T follicular helper cell (primary cell): Measurements from ENCODE around the gene EXOC4.
"Not testable (repeated sequence)": the region's sequence is repeated elsewhere in the genome, so short reads cannot be mapped to it uniquely, and the experiment has no call there.

Experiments
- DNase-seq: peaks from one replicate; pipeline ENCODE4 v3.0.0-alpha.2; 2020; ENCODE audit warnings: low read depth

EXOC4 gene

DNA sequence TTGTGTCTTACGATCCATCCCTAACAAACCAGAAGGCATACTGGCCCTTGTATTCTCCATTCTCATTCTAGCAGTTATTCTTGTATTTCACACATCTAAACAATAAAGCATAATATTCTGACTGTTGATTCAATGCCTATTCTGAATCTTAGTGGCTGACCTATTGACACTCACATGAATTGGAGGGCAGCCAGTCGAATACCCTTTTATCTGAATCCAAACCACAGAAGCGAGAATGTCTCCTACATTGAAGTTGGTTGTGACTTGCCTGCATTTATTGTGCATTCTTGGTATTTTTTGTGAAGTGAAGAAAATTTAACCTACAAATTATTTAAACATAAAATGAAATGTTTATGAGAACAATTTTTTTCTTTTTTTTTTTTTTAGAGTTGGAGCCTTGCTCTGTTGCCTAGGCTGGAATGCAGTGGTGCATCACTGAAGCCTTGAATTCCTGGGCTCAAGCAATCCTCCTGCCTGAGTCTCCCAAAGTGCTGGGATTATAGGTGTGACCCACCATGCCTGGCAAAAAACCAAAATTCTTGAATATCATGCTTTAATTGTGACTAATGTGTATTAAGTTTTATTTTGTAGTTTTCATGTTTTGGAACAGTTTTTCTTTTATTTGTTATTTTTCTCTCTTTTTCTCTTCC lies 22.7 kb downstream of the EXOC4 start:
- no peak for DNase-seq

DNA sequence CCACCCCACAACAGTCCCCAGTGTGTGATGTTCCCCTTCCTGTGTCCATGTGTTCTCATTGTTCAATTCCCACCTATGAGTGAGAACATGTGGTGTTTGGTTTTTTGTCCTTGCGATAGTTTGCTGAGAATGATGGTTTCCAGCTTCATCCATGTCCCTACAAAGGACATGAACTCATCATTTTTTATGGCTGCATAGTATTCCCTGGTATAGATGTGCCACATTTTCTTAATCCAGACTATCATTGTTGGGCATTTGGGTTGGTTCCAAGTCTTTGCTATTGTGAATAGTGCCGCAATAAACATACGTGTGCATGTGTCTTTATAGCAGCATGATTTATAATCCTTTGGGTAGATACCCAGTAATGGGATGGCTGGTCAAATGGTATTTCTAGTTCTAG lies 26.1 kb downstream of the EXOC4 start:
- DNase-seq: not testable (repeated sequence)

DNA sequence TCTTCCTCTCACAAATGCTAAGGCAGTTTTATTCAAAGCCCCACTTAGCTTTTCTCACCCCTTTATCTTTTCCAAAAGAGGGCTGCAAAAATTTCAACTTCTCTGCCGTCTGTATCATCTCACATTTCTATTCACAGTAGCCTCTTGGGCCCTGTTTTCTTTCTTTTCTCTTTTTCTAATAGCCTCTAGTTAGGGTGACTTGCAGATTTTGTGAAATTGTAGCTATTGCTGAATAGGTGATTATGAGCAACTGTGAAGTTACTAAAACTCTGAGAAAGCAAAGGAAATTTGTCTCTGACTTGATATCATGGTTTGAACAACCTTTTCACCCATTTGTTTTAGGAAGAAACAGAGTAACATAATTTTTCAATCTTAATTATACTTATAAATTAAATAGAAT lies 29.2 kb downstream of the EXOC4 start:
- DNase-seq: no peak

DNA sequence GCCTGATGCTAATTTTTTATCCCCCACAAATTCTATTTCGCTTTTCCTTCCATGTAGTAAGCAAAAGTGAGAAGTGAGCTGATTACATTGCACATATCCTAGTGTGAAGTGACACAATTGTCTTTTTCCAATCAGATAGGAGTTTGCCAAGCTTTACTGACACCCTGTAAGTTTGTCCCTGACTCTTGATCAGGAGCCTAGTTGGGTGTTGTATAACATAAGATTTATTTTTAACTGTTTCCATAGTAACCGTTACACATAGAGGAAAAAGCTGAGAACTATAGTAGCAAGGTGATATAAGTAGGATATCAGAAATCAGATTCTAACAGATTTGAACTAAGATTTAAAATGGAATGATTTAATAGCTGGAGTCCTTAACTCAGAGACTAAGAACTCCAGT lies 31.2 kb downstream of the EXOC4 start:
- no peak for DNase-seq

DNA sequence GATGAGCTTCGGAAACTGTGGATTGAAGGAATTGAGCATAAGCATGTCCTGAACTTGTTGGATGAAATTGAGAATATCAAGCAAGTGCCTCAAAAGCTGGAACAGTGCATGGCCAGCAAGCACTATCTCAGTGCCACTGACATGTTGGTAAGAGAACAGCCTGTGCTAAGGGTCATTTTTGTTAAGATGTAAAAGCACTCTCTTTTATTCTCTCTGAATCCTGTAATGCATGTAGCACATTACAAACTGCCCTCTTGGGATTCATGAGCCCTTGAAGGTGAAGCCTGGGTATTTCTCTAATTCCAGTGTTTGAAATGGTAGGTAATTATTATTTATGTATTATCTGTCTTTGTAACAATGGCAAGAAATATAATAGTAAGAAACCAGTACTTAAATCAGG lies 36.1 kb downstream of the EXOC4 start:
- DNase-seq: no peak

DNA sequence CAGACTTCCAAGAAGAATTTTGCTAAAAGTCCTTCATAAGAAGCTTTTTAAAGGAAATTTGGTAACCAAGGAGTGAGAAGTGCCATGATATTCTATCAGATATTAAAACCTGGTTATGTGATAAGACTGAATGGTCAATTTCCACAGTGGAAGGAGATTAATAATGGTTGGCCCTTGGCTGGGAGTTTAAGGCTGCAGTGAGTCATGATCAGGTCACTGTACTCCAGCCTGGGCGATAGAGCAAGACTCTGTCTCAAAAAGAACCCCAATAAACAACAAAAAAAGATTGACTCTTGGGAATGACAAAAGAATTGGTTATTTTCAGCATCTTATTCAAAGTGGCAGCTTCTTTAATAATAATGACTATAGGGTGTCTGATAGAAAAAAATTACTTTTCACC lies 37.2 kb downstream of the EXOC4 start:
- DNase-seq: no peak

DNA sequence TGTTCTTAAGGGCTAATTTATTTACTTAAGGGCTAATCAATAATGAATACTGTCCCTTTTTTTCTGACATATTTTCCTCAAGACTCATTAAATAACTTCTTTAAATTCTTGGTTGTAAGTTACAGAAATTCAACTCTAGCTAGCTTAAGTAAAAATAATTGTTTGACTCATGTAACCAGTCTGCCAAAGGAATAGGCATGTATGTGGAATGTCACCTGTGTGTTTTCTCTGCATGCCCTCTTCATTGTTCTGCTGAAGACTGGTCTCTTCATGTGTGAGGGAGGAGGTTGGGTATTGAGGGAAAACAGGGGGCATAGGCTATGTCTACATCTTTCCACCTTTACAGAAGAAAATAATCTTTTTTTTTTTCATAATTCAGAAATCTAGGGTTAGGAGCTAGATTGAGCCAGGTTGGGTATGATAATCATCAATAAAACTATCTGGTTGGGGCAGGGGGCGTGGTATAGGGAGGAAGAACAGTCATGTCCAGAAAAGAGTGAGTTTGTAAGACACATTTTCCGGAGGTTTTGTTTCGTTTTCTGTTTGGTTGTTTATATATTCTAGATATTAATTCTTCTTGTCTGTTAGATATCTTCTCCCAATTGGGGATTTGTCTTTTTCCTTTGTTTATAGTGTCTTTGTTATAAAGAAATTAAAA lies 37.9 kb downstream of the EXOC4 start:
- no peak for DNase-seq

DNA sequence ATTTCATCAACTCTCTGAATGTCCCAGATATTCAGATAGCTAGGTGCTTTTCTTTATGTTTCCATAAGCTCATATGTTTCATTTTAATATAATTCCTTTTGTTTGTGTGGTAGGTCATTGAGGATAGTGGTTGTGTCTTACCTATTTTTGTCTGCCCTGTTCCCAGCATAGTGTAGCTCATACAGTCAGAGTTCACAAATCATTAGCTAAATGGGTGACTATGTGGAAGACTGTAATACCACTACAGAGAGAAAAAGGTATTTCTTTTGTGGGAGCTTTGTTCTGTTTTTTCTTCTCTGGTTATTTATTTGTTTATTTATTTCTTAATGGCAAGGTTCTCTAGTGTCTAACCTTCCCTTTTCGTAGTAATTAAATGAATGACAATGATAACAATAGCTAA lies 39.8 kb downstream of the EXOC4 start:
- DNase-seq: no peak

DNA sequence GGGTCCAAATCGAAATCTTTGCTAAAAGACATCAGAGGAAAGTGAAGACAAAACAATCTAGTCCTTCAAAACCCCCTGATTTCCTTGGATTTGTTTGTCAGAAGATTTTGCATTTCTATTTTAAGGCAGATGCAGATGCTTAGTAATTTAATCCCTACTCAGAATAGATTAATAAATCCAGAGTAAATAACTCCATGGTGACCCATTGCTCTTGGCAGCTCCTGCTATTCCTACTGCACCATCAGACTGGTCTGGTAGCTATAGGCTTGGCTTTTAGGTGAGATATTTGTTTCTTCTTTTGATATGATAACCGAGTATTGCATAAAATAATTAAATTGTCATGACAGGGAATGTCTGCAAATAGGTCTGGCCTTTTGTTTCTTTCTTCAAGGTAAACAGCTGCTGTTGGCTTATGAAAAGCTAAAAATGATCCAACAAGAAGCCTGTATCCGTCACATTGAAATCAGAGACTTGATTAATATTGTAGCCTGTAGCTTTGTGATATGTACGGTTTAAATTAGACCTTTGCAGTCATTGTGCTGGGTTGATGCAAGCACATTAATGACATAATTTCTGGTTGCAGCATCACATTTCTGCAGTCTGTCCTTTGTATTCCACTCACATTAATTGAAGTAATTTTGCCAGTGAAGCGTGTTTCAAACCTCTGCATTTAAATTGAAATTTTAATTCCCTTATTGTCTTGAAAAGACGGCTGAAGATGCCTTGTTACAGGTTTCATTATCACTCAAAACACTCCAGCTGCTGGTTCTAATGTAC lies 40.7 kb downstream of the EXOC4 start:
- no peak for DNase-seq

DNA sequence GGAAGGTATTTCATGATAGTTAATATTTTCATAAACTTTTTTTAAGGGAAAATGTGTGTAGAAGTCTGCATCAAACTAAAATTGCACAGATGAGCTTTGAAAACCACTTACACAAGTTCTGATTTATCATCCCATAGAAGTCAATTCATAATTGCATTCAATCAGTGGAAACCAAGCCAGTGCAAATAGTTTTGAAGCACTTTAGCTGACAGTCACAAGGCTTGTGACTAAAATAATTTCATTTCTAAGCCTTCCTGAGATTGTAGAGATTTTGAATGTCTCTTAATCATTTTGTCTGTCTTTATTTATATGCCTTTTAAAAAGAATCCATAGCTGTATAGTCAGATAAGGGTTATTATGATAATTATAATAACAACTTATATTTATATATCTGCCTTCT lies 41.4 kb downstream of the EXOC4 start:
- DNase-seq: no peak

DNA sequence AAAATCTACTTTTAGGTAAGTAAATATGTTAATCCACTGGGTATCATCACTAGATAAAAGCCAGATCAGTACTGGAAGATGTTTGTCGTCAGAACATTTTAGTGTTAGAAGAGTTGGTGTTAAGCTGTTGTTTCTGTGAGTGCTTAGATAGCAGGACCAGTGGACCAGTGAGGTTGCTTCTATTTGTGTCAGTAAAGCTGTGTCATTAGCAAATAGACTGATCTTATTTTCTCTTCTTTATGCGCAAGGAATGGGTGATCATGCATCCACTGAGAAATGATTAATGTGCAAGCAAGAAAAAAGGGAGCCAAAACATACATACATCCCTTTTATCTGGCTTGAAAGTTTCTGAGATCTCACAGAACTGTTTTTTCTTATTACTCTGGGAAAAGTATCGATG lies 42.6 kb downstream of the EXOC4 start:
- no peak for DNase-seq

DNA sequence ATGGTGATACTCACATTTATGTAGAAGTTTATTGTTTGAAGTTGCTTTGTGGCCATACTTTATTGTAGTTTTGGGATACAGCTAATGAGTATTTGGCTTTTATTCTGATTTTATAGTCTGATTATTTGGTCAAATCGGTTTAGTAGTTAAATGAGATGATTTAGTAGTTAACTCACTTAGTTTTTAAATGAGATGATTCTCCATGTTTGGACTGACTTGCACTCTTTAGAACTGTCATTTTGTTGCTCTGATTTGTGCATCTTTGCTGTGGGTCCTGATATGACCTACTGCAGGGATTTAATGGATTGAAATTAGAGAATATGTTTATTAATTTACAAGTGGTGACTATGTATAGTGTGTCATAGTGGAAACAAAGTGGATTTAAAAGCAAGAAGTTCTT lies 44.2 kb downstream of the EXOC4 start:
- no peak for DNase-seq

DNA sequence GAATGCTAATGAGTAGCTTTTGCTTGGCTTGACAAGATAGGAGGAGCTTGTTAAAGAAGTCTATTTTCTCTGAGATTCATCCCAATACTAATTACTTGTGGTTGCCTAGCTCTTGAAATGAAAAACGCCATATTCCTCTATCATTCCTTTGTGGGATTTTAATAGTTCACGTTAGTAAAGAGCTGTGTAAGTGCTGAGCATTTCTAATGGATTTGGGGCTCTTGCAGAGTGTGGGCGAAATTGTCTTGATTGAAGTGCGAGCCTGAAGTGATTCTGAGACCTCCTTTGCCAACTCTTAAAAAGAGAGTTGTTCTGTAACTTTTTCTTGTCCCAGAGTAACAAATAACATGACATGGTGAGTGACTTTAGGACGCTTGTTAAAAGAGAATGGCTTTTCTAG lies 45.2 kb downstream of the EXOC4 start:
- no peak for DNase-seq

DNA sequence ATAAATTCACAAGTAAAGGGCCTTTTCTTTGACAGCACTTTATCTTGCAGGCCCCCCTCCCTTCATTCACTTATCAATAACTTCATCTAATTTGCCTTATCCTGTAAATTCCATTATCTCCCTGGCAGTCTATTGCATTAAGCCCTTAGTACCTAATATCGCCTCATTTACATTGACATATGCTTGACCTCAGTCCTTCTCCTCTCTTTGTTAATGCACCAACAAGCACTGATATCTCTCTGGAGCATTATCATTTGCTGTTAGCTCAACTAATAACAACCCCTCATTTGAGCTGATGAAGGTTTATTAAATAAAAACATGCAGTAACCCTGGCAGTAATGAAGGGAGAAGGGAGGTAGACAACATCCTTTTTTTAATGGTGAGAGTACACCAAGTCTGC lies 46.8 kb downstream of the EXOC4 start:
- DNase-seq: no peak

DNA sequence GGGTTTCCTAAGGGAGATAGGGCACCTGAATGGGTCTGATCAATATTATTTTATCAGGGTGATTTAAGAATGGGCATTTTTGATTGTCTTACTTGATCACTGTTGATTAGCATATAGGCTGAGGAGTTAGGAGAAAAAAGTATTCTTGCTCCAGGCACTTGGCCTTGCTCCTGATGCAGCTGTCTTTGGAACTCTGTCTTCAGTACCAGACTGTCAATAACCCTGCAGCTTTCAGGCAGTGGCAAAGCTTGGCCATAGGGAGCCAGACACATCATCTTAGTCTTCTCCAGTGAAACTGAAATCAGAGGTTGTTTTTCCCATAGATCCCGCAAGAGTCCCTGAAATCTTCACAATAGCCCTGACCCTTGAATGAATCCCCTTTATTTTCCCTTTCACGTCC lies 47.2 kb downstream of the EXOC4 start:
- DNase-seq: no peak

DNA sequence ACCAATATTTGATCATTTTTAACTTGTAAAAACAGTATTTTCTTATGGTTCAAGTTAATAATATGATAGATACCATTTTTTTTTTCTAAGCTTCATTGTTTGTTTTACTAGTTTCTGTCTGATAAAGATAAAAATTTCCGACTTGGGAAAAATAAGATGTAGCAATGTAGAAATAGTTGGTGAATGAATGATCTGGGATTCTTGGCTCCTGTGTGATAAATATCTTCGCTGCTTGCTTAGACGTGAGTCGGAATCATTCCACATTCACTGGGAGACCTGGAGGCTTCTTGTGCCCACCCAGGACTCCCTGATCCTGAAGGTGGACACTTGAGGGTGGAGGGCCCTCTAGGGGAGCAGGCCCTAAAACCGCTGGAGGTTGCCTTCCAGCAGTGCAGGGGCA lies 47.9 kb downstream of the EXOC4 start:
- no peak for DNase-seq

DNA sequence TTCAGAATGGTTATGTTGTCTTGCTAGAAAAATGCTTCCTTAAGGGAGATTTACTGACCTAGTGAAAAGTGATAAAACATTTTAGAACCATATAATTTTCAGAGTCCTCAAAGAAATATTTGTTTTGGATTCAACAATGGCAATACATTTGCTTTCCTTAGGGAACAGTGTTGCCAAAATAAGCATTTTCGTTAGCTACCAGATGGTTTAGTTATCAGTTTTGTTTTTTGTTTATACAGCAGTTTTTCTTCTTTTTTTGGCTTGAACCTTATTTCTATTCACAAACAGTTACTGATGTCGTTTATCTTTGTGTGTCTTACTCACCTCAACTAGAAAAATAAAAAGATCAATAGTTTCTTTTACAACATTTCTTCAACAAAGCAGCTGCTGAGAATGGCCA lies 48.6 kb downstream of the EXOC4 start:
- DNase-seq: no peak

DNA sequence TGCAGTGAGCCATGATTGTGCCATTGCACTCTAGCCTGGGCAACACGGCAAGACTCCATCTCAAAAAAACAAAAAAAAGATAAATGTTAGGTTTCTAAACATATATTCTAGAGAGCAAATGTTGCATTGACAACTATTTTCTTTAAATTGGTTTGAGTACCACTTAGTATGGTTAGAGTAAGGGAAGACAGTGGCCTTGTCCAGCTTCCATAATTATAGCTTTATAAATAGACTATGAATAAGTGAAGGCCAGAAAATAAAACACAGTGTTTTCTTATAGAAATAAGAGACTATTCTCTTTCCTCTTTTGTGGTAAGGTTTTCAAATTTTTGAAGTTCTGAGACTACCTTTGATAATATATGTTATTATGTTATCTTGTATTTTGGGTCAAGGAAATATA lies 50.5 kb downstream of the EXOC4 start:
- no peak for DNase-seq

DNA sequence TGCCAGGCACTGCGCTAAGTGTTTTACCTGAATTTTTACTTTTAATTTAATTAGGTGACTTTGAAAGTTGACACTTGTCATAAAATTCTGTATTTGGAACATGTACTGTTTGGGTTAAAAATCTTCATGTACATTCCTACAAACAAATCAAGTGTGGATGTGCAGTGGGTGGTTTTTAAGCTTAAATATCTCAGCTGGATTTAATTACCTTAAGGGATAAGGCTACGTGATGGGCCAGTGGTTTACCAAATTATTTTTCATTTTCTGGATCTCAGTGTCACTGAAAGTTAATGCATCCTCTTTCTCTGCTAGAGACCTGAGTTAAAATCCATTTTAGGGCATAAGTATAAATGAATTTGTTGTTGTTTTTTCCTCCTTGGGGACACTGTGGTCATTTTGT lies 51.1 kb downstream of the EXOC4 start:
- no peak for DNase-seq

DNA sequence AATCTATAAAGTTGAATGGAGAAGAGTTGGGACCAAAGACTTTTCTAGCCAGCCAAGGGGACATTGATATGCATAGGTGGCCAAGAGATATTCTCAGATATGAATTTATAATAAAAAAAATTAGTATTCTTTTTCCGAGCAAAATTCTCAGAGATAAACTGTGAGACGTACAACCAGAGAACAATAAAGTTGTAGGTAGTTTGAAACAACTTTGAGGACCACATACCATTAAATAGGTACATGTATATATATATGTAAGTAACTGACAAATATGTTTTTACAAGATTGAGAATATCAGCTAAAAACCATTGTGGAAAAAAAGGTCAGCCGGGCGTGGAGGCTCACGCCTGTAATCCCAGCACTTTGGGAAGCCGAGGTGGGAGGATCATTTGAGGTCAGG lies 56.5 kb downstream of the EXOC4 start:
- no peak for DNase-seq

DNA sequence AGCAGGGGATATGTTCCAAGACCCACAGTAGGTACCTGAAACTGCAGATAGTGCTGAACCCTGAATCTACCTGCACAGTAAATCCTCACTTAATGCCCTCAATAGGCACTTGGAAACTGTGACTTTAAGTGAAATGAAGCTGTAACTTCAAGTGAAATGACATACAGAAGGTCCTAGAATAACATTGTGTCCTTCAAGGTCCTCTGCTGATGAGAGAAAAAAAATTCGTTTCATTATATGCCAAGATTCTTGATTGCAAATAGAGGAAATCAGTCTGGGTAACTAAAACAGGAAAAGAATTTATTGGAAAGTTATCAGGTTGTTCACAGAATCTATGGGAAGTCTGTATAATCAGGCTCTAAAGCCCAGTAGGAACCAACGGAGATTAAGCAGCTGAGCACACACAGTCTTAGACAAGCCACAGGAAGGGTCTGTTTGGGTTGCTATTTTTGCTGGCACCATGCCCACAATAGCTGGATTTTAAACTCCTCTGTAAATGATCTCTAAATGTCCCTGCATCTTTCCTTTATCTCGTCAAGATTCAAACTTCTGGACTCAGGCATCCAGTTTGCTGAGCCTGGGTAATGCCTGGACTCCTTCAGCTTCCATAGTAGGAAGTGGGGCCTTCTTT lies 57.5 kb downstream of the EXOC4 start:
- DNase-seq: no peak

DNA sequence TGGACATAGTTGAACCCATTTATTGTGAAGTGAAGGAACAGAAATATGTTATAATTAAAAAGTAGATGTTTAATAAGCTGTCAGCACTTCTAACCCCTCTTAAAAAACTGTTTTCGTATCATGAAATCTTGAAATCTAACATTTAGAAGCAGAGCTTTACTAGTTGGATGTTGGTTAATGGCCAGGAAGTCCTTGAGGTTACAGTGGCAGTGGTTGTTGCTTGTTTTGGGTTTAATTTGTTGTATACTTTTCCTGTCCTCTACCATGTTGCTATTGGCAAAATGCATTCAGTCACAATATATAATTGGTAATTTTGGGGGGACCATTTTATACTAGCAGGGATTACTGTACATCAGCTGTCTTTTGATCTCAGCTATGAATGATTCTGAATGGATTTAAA lies 60.7 kb downstream of the EXOC4 start:
- DNase-seq: no peak

DNA sequence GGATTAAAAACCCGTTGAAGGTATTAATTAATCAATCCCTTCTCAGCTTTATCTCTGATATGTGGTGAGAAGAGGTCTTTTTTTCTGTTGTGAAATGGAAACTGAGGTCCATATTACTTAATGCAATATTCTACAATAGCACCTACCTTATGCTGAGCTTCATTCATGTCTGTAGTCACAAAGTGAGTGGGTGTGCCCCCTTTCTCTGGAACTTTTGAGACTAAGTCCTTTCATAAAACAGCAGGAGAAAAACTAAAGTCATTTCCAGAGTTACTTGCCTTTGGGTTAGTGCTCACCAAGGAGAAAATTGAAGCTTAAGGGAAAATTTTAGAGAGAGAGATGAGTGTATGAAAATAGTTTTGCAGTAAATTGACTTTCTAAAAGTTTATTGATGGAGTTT lies 61.2 kb downstream of the EXOC4 start:
- DNase-seq: no peak
